HG03442 (cell line): ENCODE results near the gene MELK.
A peak's percentile ranks its signal among the peaks of the same experiment; 100 is the strongest.
"Not testable (repeated sequence)": the region's sequence is repeated elsewhere in the genome, so short reads cannot be mapped to it uniquely, and the experiment has no call there.

Experiments
- ATAC-seq: cut with Tn5 transposase; IDR thresholded peaks from one replicate; pipeline ENCODE4 v1.9.1; 2021; ENCODE audit warnings: mild to moderate bottlenecking, moderate library complexity; ENCODE audit not compliant: unreplicated experiment

Gene MELK

DNA sequence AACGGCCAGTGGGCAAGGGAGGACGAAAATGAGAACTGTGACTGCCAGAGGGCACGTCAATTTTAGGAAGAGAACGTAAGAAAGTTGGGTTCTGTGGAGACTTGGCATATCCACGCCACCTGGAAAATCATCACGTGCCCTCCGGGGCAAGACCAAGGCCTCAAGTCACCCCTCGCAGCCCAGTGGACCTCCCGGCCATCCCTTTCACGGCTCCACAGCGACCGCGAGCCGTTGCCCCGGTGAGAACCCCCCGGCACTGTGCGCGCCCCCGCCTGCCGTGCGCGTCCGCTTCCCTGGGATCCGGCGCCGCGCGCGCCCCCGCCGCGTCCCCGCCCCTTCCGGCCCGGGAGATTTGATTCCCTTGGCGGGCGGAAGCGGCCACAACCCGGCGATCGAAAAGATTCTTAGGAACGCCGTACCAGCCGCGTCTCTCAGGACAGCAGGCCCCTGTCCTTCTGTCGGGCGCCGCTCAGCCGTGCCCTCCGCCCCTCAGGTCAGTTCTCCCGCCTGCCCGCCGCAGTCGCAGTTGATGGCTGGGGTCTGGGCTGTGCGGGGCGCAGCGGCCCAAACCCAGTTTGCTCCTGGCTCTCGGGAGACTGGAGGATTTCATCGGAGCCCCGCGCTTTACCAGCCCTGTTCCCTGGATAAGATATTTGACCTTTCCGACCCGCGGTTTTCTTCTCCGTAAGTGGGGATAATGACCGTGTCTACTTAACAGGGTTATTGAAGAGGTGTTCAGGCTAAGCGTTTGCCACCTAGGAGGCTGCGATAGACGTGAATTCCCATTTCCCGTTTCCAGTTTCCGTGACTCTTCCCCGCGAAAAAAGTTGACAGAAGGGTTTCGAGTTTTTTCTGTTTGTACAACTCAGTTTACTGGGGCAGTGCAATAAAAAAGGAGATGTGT lies at the start of gene MELK:
Gene MELK, plus strand, starts transcription at position 381 of the 904 bp plus-strand sequence. CDS start 8,787 bp downstream, outside the sequence.
- ATAC-seq = peak; percentile 75

DNA sequence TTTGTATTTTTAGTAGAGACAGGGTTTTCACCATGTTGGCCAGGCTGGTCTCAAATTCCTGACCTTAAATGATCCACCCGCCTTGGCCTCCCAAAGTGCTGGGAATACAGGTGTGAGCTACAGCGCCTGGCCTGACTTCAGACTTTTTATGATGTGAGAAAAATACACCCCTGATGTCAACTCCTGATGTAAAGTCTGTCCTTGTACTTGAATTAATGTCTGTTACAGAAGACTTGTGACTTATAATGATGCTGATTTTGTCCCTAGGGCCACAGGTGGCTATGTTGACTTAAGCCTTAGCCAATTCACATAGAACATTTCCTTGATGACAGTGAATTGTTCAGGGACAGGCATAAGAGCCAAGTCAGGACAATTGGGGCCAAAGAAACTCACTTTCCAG lies 42.5 kb upstream of the MELK start:
- no peak for ATAC-seq

DNA sequence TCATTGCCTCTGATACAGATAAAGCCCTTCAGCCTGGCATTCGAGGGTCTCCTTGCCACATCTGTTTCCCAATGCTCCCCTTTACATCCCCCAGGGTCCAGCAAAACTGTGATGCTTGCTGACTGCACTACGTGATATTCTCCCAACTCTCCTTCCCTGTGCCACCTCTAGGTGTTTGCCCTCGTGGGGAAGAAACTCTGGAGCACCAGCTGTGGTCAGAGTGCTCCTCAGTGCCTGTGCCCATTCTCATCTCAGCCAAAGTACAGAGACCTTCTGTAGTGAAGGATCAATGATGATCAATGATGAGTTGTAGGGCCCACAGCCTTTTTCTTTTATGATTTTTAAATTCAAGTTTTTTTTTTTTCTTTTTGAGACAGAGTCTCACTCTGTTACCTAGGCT lies 40.3 kb upstream of the MELK start:
- no peak for ATAC-seq

DNA sequence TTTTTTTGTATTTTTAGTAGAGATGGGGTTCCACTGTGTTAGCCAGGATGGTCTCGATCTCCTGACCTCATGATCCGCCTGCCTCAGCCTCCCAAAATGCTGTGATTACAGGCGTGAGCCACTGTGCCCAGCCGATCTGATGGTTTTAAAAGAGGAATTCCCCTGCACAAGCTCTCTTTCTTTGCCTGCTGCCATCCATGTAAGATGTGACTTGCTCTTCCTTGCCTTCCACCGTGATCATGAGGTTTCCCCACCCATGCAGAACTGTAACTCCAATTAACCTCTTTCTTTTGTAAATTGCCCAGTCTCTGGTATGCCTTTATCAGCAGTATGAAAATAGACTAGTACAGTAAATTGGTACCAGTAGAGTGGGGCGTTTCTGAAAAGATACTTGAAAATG lies 39.0 kb upstream of the MELK start:
- ATAC-seq = not testable (repeated sequence)

DNA sequence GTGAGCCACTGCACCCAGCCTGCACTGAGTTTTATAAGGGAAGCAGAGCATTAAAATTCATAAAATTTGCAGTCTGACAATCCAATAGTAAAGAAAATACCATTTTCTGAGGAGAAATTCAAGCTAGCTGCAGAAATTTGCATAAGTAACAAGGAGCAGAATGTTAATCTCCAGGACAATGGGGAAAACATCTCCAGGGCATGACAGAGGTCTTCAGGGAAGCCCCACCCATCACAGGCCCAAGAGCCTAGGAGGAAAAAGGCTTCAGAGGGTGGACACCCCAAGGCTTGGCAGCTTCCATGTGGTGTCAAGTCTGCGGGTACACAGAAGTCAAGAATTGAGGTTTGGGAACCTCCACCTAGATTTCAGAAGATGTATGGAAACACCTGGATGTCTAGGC lies 37.6 kb upstream of the MELK start:
- no peak for ATAC-seq

DNA sequence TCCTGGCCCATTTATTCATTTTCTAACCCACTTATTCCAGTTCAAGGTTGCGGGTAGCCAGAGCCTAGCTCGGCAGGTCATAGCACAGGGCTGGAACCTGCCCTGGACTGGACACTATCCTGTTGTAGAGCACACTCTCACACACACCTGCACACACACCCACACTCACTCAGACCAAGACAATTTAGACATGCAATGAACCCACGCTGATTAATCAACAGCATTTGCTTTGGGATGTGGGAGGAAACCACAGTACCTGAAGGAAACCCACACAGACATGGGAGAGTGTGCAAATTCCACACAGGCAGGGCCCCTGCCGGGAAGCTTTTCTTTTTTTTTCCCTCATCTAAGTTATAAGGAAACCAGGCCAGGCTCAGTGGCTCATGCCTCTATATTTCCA lies 34.8 kb upstream of the MELK start:
- ATAC-seq = no peak

DNA sequence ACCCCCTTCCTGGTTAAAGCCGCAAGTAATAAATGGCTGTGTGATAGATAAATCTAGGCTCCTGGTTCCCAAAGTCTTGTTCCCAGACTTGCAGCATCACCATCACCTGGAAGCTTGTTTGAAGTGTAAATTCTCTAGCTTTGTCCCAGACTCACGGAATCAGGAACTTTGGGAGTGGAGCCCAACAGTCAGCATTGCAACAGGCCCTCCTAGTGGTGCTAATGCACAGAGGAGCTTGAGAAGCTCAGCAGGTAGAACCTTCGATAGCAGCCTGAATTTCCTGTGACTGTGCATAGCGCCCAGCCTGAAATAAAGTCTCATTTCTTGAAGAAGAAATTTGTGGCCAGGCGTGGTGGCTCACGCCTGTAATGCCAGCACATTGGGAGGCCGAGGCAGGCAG lies 30.3 kb upstream of the MELK start:
- no peak for ATAC-seq

DNA sequence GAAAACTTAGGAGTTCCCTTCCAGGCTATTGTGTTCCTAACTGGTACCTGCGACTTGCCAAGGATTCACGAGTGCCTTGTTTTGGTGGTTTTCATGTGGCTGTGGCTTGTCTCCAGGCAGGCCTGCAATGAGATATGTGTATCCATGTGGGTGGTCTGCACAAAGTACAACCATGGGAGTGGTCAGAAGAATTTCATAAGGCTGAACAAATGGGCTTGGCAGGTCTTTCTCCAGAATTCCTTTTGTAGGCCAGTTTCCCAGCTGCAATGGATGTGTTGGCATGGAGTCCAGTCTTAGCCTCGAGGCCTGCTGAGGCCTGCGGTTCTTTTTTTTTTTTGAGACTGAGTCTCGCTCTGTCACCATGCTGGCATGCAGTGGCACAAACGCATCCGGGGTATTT lies 28.8 kb upstream of the MELK start:
- no peak for ATAC-seq

DNA sequence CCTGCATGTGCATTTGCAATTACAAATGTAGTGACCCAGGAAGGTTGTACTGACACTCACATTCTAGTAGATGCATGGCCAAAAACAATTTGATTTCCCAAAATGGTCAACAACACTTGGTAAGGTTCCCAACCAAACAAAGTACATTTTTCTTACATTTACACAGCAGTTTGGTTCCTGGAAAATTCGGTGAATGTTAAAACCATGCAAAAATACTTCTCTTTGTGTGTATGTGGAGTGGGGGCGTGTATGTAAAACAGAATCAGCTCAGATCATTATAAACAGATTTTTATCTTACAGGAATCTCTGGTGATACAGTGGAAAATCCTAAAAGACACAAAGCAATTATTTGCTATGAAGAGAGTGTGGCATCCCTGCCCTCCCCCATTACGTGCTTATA lies 25.1 kb upstream of the MELK start:
- no peak for ATAC-seq

DNA sequence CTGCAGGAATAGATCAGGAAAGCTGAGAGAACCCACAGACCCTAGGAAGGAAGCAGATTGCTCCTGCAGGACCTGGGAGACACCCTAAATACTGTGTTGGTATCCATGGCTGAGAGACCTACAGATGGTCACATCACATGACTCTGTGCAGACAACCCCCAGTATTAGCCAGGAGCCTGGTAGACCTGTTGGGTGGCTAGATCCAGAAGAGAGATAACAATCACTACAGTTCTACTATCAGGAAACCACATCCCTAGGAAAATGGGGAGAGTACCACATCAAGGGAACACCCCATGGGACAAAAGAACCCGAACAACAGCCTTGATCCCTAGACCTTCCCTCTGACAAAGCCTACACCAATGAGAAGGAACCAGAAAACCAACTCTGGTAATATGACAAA lies 24.2 kb upstream of the MELK start:
- no peak for ATAC-seq

DNA sequence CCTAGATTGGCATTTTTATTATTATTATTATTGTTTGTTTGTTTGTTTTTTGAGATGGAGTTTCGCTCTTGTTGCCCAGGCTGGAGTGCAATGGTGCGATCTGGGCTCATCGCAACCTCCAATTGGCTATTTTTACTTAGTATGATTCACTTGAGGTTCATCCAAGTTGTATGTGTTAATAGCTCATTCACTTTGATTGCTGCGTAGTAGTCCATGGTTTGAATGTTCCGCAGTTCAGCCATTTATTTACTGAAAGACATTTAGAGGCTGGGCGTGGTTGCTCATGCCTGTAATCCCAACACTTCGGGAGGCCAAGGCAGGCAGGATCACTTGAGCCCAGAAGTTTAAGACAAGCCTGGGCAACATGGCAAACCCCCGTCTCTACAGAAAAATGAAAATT lies 22.6 kb upstream of the MELK start:
- peak; percentile 13 for ATAC-seq

DNA sequence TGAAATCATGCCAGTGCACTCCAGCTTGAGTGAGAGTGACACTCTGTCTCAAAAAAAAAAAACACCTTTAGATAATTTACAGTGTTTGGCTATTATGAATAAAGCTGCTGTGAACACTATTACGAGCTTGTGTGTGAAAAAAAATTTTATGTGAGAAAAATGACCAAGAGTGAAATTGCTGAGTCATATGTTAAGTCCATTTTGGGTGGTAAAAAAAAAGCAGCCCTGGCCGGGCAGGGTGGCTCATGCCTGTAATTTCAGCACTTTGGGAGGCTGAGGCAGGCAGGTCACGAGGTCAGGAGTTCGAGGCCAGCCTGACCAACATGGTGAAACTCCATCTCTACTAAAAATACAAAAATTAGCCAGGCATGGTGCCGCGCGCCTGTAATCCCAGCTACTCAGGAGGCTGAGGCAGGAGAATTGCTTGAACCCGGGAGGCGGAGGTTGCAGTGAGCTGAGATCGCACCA lies 22.0 kb upstream of the MELK start:
- peak; percentile 55 for ATAC-seq

DNA sequence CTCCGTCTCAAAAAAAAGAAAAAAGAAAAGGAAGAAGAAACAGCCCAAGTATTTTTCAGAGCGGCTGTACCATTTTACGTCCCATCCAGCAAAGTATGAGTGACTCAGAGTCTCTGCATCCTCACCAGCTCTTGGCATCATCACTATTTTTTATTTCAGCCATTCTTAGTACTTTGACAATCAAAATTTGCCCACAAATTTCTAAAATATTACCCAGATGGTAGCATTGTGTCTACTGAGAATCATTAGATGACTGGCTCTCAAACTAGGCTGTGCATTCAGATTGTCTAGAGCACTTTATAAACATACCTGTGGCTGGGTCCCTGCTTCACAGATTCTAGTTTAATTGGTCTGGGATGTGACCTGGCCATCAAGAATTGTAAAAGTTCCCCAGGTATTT lies 21.6 kb upstream of the MELK start:
- ATAC-seq = no peak

DNA sequence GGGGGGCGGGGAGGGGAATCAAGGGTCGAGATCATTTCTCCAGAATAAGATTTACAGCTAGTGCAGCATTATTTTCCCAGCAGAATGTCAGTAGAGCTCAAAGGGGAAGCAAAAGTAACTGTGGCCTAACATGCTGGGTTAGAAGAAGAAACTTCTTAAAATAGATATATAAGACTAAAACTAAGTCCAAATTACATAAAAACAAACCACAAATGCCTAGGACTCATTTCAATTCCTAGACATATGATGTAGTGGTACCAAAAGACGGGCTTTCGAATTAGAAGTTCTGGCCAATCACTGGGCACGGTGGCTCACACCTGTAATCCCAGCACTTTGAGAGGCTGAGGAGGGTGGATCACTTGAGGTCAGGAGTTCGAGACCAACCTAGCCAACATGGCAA lies 20.8 kb upstream of the MELK start:
- ATAC-seq = no peak

DNA sequence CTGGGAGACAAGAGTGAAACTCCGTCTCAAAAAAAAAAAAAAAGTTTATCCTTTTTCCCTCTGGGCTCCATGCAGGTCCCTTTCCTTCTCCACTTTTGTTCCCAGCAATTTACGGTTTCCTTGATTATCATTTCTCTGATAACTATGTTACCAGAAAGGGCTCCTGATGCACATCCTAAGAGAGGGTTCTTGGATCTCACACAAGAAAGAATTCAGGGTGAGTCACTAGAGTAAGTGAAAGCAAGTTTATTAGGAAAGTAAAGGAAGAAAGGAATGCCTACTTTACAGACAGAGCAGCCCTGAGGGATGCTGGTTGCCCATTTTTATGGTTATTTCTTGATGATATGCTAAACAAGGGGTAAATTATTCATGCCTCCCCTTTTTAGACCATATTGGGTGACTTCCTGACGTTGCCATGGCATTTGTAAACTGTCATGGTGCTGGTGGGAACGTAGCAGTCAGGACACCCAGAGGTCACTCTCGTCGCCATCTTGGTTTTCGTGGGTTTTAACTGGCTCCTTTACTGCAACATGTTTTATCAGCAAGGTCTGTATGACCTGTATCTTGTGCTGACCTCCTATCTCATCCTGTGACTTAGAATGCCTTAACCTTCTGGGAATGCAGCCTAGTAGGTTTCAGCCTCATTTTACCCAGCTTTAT lies 13.5 kb upstream of the MELK start:
- no peak for ATAC-seq

DNA sequence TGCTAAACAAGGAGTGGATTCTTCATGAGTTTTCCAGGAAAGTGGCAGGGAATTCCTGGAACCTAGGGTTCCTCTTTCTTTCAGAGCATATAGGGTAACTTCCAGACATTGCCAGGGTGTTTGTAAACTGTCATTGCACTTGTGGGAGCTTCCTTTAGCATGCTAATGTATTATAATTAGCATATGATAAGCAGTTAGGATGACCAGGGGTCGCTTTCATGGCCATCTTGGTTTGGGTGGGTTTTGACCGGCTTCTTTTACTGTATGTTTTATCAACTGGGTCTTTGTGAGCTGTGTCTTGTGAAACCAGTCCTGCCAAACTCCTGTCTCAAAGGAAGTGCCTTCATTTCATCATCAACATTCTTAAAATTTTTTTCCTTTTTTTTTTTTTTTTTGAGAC lies 11.9 kb upstream of the MELK start:
- no peak for ATAC-seq

DNA sequence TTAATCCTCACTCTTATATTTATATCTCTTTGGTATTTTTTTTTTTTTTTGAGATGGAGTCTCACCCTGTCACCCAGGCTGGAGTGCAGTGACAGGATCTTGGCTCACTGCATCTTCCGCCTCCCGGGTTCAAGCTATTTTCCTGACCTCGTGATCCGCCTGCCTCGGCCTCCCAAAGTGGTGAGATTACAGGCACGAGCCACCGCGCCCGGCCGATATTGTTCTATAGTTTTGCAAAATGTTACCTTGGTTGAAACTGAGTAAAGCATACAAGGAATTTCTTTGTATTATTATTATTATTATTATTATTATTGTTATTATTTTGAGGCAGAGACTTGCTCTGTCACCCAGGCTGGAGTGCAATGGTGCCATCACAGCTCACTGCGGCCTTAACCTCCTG lies 9.9 kb upstream of the MELK start:
- ATAC-seq = not testable (repeated sequence)

DNA sequence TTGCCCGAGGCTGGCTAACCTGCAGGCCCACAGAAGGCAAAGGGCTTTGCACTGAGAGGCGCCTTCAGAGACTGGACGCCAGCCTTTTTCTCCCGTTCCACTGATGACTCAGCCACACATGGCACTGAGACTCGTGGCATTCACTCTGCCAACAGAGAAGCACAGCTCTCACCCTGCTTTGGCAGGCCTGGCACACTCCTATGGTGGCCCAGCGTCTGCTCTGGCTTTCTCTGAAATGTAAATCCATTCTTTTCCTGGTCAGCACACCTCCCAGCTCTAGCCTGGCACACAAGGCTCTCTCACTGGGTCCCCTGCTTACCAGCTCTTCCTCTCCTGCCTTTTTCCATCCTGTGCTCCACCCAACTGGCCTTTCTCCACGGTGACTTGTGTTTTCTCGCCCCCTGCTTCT lies 5.9 kb upstream of the MELK start:
- no peak for ATAC-seq

DNA sequence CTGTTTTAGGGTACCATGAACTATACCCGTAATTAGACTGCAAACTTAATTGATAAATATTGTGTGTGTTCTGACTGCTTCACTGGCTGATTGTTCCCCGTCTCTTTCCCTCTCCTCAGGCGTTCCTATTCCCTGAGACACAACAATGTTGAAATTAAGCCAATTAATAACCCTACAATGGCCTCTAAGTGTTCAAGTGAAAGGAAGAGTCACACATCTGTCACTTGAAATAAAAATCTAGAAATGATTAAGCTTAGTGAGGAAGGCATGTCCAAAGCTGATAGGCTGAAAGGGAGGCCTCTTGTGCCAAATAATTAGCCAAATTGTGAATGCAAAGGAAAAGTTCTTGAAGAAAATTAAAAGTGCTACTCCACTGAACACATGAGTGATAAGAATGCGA lies 4.0 kb upstream of the MELK start:
- not testable (repeated sequence) for ATAC-seq

DNA sequence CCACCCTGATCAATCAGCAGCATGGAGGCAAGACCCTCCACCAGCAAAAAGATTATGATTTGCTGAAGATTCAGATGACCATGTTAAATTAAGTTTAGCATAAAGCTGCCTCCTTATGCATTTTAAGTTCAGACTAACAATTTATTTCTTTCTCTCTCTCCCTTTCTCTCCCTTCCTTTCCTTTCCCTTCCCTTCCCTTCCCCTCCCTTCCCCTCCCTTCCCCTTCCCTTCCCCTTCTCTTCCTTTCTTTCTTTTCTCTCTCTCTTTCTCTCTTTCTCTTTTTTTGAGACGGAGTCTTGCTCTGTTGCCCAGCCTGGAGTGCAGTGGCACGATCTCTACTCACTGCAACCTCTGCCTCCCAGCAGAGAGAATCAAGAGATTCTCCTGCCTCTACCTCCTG lies 1.4 kb upstream of the MELK start:
- ATAC-seq = no peak

DNA sequence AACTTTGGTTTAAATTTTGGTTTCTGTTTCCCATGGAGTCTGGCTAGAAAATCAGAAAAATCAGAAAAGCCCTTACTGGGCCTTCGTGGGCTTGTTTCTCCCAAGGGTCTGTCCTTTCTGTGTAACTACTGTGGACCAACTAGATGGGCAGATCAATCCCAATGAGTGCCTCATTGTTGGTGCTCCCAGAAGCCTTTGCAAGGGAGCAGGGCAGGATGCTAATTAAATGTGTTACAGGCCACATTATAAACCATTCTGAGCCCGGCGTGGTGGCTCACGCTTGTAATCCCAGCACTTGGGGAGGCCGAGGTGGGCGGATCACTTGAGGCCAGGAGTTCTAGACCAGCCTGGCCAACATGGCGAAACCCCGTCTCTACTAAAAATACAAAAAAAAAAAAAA lies 1.4 kb downstream of the MELK start:
- not testable (repeated sequence) for ATAC-seq

DNA sequence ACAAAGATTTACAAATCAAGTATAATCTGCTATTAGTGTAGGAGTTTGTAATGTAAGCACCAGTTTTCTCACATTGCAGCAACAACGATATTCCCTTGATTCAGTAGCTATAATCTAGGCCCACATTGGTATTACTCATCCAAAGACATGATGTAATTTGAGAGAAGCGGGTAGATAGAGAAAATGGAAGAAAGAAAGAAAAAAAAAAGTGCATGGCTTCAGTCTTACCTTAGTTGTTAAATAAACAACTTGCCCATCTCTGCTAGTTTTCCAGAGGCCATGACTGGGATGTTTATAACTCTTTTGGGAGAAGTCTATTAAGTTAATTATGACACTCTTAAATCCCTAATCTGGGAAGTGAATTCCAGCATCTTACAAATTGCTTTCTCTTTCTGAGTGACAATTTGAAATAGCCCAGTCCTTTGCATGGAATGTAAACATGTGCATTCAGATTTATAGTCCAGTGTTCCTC lies 2.8 kb downstream of the MELK start:
- no peak for ATAC-seq
